Endometrial microvascular endothelial cells (primary cell): ENCODE results near the gene ZYG11A. TPM values are rescaled to one million over a fixed set of nuclear protein-coding genes. Genes with fewer than 3 reads are reported as not detected.
"Not testable (repeated sequence)": the region's sequence is repeated elsewhere in the genome, so short reads cannot be mapped to it uniquely, and the experiment has no call there.

Experiments
- in situ Hi-C: cut with HindIII; loops from 2 replicates; pipeline ENCODE4 v1.10.0; 2017; ENCODE audit warnings: low sequenced_read_pairs, low pct_unique_long_range_greater_than_20kb; ENCODE audit errors: inconsistent ontology term
- total RNA-seq: library from RNA; depleted of rRNA; stranded (reverse); fragments of >200 nt; gene quantifications from one replicate; pipeline ENCODE4 v1.2.3, GENCODE V29; 2015; ENCODE audit errors: inconsistent ontology term

ZYG11A gene
- total RNA-seq: under 0.01 TPM

DNA sequence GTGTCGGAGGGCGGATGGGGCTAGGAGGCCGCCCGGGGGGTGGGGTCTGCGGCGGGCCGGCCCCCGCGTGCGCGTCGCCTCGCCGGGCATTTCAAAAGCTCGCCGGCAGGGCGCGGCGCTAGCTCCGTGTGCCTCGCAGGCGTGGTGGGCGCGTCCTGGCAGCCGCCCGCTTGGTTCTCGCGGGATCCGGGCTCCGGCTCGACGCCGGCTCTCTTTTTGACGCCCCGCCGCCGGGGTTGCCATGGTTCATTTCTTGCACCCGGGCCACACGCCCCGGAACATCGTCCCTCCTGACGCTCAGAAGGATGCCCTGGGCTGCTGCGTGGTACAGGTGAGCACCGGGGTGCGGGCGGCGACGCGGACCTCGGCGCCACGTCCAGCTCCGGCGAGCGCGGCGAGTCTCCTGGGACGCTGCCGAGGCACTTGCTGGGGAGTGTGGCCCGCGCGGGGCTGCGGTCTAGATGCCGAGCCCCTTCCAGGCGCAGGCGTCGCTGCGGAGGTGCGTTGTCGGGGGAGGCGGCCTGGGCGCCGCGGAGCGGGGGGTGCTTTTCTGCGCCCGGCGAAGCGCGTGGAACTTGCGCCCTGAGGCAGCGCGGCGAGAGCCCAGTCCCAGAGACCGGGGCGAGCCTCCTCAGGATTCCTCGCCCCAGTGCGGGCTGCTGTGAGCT lies at the start of gene ZYG11A:
Gene ZYG11A, plus strand, starts transcription at position 118 of the 668 bp plus-strand sequence. Its CDS starts 124 bp downstream, at position 242.
- in situ Hi-C loops: no loop called here

DNA sequence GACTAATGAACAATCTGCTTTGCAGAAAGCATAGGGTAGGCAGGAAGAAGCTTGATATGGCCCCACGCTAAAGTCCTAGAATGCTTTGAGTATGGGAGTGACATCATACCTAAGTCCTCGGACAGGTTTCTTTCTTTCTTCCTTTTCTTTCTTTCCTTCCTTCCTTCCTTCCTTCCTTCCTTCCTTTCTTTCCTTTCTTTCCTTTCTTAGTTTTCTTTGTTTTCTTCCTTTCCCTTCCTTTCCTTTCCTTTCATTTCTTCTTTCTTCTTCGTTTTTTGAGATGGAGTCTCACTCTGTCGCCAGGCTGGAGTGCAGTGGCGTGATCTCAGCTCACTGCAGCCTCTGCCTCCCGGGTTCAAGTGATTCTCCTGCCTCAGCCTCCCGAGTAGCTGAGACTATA lies 48.8 kb upstream of the ZYG11A start:
- in situ Hi-C loops: not testable (repeated sequence)

DNA sequence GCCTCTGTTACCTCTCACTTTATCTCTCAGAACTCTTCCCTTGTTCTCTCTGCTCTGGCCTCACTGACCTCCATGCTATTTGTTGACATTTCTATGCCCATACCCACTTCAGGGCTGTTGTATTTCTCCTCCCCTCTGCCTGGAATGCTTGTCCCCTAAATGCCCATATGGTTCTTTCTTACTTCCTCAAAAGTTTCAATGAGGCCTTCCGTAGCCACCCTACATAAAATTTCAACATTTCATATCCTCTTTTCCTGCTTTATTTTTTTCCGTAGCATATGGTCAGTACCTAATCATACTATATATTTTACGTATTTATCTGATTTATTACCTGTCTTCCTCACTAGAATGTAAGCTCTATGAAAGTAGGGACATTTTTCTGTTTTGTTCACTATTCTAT lies 47.1 kb upstream of the ZYG11A start:
- in situ Hi-C loops: no loop called here

DNA sequence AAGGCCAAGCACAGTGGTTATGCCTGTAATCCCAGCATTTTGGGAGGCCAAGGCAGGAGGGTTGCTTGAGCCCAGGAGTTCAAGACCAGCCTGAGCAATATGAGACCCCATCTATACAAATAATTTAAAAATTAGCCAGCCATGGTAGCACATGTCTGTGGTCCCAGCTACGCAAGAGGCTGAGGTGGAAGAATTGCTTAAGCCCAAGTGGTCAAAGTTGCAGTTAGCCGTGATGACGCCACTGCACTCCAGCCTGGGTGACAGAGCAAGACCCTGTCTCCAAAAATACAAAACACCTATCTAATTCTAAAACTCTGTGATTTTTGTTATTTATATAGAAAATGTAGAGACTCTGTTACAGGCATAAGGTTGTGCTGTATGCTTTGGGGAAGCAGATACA lies 44.2 kb upstream of the ZYG11A start:
- in situ Hi-C loops: no loop called here

DNA sequence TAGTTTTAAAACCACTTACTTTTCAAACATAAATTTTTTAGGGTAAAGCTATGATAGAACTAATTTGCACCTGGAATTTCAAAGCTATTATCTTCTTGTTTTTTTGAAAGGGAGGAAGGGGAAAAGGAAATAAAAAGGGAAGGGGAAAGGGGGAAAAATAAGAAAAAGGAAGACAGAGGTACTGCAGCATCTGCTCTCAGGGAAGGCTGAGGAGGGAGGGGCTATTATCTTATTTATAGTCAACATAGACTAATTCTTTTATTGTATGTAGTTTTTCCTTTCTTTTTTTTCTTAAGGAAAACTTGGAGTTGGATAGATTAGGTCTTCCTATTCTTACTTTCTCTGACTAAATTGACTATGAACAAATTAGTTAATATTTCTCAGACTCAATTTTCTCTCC lies 41.5 kb upstream of the ZYG11A start:
- in situ Hi-C loops: no loop called here

DNA sequence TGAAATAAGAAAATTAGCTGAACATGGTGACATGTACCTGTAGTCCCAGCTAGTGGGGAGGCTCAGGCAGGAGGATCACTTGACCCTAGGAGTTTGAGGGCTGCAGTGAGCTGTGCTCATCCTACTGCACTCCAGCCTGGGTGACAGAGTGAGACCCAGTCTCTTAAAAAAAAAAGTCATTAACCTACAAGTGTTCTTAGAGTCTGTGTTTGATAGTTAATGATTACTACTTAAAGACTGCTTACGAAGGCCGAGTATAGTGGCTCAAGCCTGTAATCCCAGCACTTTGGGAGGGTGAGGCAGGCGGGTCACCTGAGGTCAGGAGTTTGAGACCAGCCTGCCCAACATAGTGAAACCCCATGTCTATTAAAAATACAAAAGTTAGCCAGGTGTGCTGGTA lies 38.5 kb upstream of the ZYG11A start:
- in situ Hi-C loops: not testable (repeated sequence)

DNA sequence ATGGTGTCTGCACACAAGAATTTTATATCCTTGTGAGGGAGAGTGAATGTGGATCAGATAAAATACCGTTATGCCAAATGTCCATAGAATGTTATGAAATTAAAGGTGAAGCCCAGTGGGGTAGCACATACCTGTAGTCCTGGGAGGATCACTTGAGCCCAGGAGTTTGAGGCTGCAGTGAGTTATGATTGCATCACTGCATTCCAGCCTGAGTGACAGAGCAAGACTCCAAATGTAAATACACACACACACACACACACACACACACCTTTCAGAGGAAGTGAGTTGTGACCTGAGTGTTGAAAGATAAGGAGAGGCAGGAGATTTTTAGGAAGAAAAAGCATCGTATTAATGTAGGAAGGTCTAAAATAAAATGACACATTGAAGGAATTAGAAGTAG lies 28.1 kb upstream of the ZYG11A start:
- in situ Hi-C loops: no loop called here

DNA sequence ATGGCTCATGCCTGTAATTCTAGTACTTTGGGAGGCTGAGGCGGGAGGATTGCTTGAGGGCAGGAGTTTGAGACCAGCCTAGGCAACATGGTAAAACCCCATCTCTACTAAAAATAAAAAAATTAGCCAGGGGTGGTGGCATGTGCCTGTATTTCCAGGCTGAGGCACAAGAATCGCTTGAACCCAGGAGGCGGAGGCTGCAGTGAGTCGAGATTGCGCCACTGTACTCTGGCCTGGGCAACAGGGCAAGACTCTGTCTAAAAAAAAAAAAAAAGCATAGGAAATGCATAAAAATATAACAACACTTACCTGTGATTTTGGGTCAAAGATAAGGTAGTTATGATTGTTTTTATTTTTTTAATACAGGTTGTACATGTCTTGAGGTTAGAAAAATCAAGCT lies 21.7 kb upstream of the ZYG11A start:
- in situ Hi-C loops: not testable (repeated sequence)

DNA sequence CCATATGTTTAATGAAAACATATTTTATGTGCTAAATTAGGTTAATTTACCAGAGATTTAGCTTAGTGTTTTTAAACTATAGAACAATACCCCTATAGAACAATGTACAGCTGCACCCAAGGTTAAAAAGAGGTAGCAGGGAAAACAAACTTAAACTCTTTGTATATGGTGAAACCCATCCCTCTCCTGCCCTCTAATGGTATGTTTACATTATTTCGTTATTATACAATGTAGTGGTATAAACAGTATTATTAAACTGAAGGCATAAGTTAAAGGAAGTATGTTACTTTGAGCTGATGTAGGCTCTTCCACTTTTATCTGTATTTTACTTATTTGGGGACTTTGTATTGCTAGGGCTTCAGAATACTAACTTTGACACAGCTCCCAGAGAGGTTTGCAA lies 16.7 kb upstream of the ZYG11A start:
- in situ Hi-C loops: no loop called here

DNA sequence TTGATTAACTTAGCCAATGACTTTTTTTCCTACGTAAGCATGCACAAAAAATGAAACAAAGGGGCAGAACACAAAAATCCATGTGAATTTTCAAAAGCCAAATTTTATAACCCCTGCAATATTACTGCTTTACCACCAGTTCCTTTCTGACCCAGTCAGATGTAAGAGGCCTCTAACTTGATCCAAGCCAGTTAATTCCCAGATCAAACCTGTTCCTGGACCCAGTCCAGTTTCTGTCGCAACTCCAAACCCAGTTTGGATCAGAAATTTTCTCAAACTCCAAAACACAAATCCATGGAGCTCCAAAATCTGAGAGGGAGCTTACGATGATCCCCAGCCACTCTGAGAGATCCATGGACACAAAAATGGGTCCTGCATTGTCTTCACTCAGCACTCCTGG lies 7.8 kb upstream of the ZYG11A start:
- in situ Hi-C loops: no loop called here

DNA sequence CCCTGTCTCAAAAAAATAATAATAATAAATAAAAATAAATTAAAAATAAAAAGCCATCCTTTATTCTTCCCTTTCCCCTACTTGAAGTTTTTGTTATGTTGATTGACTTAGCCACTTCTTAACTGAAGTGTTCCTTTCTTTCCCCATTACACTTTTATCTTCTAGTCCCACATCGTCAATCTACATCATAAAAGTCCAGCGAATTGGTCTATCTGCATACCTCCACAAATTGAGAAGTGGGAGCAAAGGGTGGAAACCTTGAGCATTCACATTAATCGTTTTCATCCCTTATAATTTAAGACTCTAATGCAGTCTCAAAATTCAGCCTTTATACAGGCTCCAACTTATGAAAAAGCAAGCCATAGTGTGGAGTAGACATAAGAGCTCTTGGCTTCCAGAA lies 6.5 kb upstream of the ZYG11A start:
- in situ Hi-C loops: no loop called here

DNA sequence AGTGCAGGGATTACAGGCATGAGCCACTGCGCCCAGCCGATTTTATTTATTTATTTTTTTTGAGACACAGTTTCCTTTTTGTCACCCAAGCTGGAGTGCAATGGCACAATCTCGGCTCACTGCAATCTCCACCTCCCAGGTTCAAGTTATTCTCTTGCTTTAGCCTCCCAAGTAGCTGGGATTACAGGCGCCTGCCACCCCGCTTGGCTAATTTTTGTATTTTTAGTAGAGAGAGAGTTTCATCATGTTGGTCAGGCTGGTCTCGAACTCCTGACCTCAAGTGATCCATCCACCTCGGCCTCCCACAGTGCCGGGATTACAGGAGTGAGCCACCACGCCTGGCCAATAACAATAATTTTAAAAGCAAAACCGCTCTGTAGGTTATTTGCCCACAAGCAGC lies 3.4 kb upstream of the ZYG11A start:
- in situ Hi-C loops: not testable (repeated sequence)

DNA sequence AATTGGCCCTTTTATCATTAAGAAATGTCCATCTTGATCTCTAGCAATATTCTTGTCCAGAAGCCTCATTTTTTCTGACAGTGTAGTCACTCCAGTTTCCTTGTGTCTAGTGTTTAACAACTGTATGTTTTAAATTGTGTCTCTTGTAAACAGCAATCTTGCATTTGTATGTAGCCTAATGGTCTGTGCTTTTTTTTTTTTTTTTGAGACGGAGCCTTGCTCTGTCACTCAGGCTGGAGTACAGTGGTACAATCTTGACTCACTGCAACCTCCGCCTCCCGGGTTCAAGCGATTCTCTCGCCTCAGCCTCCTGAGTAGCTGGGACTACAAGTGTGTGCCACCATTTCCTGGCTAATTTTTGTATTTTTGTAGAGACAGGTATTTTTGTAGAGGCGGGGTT lies 2.6 kb downstream of the ZYG11A start:
- in situ Hi-C loops: not testable (repeated sequence)

DNA sequence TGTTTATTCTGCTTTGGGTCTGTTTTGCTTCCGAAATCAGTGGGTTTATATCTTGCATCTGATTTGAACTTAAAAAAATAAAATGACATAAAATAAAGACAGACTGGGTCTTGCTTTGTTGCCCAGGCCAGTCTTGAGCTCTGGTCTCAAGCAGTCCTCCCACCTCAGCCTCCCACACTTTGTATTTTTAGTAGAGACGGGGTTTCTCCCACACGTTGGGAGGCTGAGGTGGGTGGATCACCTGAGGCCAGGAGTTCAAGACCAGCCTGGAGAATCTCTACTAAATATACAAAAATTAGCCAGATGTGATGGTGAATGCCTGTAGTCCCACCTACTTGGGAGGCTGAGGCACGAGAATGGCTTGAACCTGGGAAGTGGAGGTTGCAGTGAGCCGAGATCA lies 5.9 kb downstream of the ZYG11A start:
- in situ Hi-C loops: no loop called here

DNA sequence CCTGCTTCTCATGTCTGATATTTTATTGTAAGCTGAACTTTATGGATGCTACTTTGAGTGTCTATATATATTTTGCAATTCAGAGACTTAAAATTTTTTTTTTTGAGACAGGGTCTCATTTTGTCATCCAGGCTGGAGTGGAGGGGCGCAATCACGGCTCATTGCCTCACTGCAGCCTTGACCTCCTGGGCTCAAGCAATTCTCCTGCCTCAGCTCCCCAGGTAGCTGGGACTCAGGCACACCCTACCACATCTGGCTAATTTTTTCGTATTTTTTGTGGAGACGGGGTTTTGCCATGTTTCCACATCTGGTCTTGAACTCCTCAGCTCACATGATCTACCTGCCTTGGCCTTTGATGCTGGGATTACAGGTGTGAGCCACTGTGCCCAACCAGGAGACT lies 8.4 kb downstream of the ZYG11A start:
- in situ Hi-C loops: no loop called here

DNA sequence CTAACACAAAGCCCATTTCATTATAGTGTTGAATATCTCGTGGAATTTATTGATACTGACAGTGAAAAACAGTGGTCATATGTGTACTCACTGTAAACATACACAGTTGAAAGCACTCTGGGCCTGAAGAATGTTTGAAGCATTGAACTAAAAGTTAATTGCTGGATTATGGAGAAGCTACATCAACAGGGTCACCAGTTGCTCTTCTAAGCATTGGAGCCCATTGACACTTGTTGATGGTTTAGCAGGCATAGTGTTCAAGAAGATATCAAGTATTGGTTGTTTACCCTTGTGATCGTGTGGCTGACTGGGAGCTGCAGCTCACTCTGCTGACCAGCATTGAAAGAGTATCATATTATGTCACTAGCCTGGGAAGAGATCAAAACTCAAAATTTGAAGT lies 10.3 kb downstream of the ZYG11A start:
- in situ Hi-C loops: no loop called here

DNA sequence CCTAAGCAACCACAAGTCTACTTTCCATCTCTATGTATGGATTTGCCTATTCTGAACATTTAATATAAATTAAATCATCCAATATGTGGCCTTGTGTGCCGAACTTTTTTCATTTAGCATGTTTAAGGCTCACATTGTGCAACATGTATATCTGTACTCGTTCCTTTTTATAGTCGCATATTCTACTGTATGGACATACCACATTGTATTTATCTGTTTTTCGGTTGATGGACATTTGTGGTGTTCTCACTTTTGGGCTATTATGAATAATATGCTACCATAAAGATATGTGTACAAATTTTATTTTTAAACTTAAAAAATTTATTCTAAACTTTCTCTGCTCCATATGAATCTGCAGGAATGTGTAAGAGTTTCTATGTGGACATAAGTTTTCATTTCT lies 13.0 kb downstream of the ZYG11A start:
- in situ Hi-C loops: no loop called here

DNA sequence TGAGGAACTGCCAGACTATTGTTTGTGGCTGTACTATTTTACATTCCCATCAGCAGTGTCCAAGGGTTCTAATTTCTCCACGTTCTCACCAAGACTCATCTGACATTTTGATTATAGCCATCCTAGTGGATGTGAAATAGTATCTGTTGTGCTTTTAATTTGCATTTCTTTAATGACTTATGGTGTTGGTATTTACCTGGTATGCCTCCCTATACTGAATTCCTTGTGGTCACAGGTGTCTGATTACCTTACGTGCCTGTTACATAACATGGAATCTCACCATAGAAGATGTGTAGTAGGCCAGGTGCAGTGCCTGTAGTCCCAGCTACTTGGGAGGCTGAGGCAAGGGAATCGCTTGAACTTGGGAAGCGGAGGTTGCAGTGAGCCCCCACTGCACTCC lies 13.5 kb downstream of the ZYG11A start:
- in situ Hi-C loops: no loop called here

DNA sequence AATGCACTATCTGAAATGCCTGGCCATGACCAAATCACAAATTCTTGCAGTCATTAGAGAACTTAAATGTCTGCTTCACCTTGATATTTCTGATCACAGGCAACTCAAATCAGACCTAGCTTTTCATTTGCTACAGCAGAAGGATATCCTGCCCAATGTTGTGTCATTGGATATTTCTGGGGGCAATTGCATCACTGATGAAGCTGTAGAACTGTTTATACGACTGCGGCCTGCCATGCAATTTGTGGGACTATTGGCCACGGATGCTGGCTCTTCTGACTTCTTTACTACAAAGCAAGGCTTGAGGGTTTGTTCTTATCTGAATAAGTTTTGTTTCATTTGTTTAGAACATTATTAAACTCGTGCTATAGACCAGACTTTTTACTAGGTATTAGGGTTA lies 14.9 kb downstream of the ZYG11A start:
- in situ Hi-C loops: no loop called here

DNA sequence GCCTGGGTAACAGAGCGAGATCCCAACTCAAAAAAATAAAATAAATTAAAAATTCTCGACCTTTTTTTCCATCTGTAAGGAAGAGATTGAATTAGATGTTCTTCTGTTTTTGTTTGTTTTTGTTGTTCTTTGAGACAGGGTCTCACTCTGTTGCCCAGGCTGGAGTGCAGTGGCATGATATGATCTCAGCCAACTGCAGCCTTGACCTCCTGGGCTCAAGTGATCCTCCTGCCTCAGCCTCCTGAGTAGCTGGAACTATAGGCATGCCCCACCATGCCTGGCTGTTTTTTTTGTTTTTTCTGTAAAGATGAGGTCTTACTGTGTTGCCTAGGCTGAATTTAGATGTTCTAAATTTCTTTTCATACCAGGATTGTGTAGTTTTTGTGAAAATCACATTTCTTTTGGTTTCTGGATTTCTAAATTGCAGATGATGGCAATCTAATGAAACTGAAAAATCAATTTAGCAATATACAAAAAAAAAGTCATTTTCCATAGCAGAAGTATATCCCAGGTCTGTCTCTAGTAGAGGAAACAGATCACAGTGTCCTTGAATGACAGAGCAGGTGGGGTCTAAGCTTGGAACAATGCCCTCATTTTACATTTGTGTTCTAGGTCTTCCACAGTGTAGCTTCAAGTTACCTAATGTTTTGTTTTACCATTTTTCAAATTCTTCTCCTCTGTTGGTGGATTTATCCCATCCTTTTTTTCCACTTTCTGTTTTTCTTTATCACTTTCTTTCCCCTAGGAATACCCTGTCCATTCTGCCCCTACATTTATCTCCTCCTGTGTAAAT lies 20.3 kb downstream of the ZYG11A start:
- in situ Hi-C loops: no loop called here
